Sigmoid colon (tissue), 4 donors: ENCODE measurements around the gene PUDP.
"Not testable (repeated sequence)": the region's sequence is repeated elsewhere in the genome, so short reads cannot be mapped to it uniquely, and the experiment has no call there.

Experiments used
- POLR2AphosphoS5 ChIP-seq, 4 donors: sonication (generic); formaldehyde crosslinking; IDR thresholded peaks; one replicate each; pipeline ENCODE4 v1.6.1; 2017; ENCODE audit warnings: antibody characterized with exemption in 4 of 4
- TF ChIP-seq, protein P1 (sequence below), 4 experiments: fragments of 450-650 bp in 3 of 4; fragments of 200-600 bp in 1 of 4; IDR thresholded peaks; one replicate each; pipeline ENCODE4 v1.5.1; 2016 to 2019; ENCODE audit warnings: antibody characterized with exemption in 4 of 4, mild to moderate bottlenecking in 3 of 4, moderate library complexity in 2 of 4

GRCh38 chrX:7043796-7044433 is 104.0 kb downstream of the PUDP start:
- TF ChIP-seq, protein P1, sequence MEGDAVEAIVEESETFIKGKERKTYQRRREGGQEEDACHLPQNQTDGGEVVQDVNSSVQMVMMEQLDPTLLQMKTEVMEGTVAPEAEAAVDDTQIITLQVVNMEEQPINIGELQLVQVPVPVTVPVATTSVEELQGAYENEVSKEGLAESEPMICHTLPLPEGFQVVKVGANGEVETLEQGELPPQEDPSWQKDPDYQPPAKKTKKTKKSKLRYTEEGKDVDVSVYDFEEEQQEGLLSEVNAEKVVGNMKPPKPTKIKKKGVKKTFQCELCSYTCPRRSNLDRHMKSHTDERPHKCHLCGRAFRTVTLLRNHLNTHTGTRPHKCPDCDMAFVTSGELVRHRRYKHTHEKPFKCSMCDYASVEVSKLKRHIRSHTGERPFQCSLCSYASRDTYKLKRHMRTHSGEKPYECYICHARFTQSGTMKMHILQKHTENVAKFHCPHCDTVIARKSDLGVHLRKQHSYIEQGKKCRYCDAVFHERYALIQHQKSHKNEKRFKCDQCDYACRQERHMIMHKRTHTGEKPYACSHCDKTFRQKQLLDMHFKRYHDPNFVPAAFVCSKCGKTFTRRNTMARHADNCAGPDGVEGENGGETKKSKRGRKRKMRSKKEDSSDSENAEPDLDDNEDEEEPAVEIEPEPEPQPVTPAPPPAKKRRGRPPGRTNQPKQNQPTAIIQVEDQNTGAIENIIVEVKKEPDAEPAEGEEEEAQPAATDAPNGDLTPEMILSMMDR (IDR thresholded peaks at IDR 0.05) = not testable (repeated sequence)
- TF ChIP-seq POLR2AphosphoS5 (IDR thresholded peaks at IDR 0.05) = not testable (repeated sequence)
